GM23338 (cell line): ENCODE measurements around the gene ASB16. TPM values are rescaled to one million over a fixed set of nuclear protein-coding genes. Genes with fewer than 3 reads are reported as not detected.
A peak's percentile ranks its signal among the peaks of the same experiment; 100 is the strongest.

ENCODE experiments used
- ATAC-seq: fragments of 200-7000 bp; cut with Tn5 transposase; 3 replicates; pipeline ENCODE4 v1.9.1; 2020
- DNase-seq: peaks from one replicate; pipeline ENCODE4 v3.0.0-alpha.2; 2015; ENCODE audit warnings: low spot score
- H2AFZ ChIP-seq: fragments of 200-600 bp; sonication (generic); 2 replicates; pipeline ENCODE4 v1.8.0; 2016; ENCODE audit warnings: antibody characterized with exemption, mild to moderate bottlenecking, moderate library complexity
- H3F3A ChIP-seq: fragments of 200-600 bp; sonication (generic); replicated peaks from 2 replicates; pipeline ENCODE4 v1.8.0; 2017; ENCODE audit warnings: antibody characterized with exemption, mixed run types, low read depth
- H3K27ac ChIP-seq: fragments of 200-600 bp; sonication (generic); 2 replicates; pipeline ENCODE4 v1.6.1; 2016; ENCODE audit warnings: low read depth
- H3K27me3 ChIP-seq: fragments of 200-600 bp; sonication (generic); 2 replicates; pipeline ENCODE4 v1.8.0; 2016; ENCODE audit warnings: mild to moderate bottlenecking, mixed run types, moderate library complexity; ENCODE audit not compliant: insufficient read depth
- H3K36me3 ChIP-seq: fragments of 200-600 bp; sonication (generic); 2 replicates; pipeline ENCODE4 v1.8.0; 2016; ENCODE audit warnings: mild to moderate bottlenecking; ENCODE audit not compliant: insufficient read depth
- H3K4me1 ChIP-seq: fragments of 200-600 bp; sonication (generic); 2 replicates; pipeline ENCODE4 v1.8.0; 2016; ENCODE audit warnings: mild to moderate bottlenecking, moderate library complexity; ENCODE audit not compliant: insufficient read depth
- H3K4me2 ChIP-seq: fragments of 200-600 bp; sonication (generic); 2 replicates; pipeline ENCODE4 v1.7.1; 2017; ENCODE audit warnings: mixed run types
- H3K4me3 ChIP-seq: fragments of 200-600 bp; sonication (generic); 2 replicates; pipeline ENCODE4 v1.6.1; 2016; ENCODE audit warnings: mixed run types
- H3K79me2 ChIP-seq: fragments of 200-600 bp; sonication (generic); replicated peaks from 2 replicates; pipeline ENCODE4 v1.8.0; 2017; ENCODE audit warnings: mild to moderate bottlenecking; ENCODE audit not compliant: insufficient read depth
- H3K9me2 ChIP-seq: fragments of 200-600 bp; sonication (generic); 2 replicates; pipeline ENCODE4 v1.8.0; 2017; ENCODE audit not compliant: insufficient read depth
- H4K20me1 ChIP-seq: fragments of 200-600 bp; sonication (generic); replicated peaks from 2 replicates; pipeline ENCODE4 v1.8.0; 2017; ENCODE audit warnings: mild to moderate bottlenecking; ENCODE audit not compliant: insufficient read depth
- H3K27ac Mint-ChIP-seq: 2 replicates; pipeline ENCODE4 v1.8.0; 2020; ENCODE audit warnings: inconsistent platforms, mild to moderate bottlenecking, moderate library complexity, mixed read lengths
- H3K27me3 Mint-ChIP-seq: 3 replicates; pipeline ENCODE4 v1.8.0; 2022; ENCODE audit warnings: low read depth, mild to moderate bottlenecking, moderate library complexity, mixed read lengths, inconsistent platforms; ENCODE audit not compliant: insufficient read depth, poor library complexity
- H3K36me3 Mint-ChIP-seq: 3 replicates; pipeline ENCODE4 v1.8.0; 2021; ENCODE audit warnings: low read depth, mild to moderate bottlenecking, inconsistent platforms, moderate library complexity, mixed read lengths
- H3K4me1 Mint-ChIP-seq: 3 replicates; pipeline ENCODE4 v1.8.0; 2020; ENCODE audit warnings: mild to moderate bottlenecking, inconsistent platforms, mixed read lengths
- H3K4me3 Mint-ChIP-seq: 3 replicates; pipeline ENCODE4 v1.8.0; 2021; ENCODE audit warnings: moderate library complexity, mild to moderate bottlenecking, inconsistent platforms, mixed read lengths
- H3K9me3 Mint-ChIP-seq: 3 replicates; pipeline ENCODE4 v1.8.0; 2020; ENCODE audit warnings: moderate library complexity, mild to moderate bottlenecking, inconsistent platforms, mixed read lengths
- CREB1 ChIP-seq: fragments of 250-450 bp; sonication (Bioruptor Pico); IDR thresholded peaks from 2 replicates; pipeline ENCODE4 v1.5.0; 2020; ENCODE audit warnings: low read depth, mild to moderate bottlenecking, moderate library complexity
- EZH2 ChIP-seq: fragments of 200-600 bp; sonication (generic); IDR thresholded peaks from one replicate; pipeline ENCODE4 v1.8.0; 2017; ENCODE audit warnings: antibody characterized with exemption, mild to moderate bottlenecking, low read depth; ENCODE audit not compliant: unreplicated experiment
- EZH2phosphoT487 ChIP-seq: fragments of 200-600 bp; sonication (generic); IDR thresholded peaks from one replicate; pipeline ENCODE4 v1.8.1; 2018; ENCODE audit warnings: antibody characterized with exemption; ENCODE audit not compliant: unreplicated experiment
- JUNB ChIP-seq: IDR thresholded peaks from one replicate; pipeline ENCODE4 v1.6.1; 2016; ENCODE audit warnings: antibody characterized with exemption; ENCODE audit not compliant: unreplicated experiment
- NANOG ChIP-seq: IDR thresholded peaks from 2 replicates; pipeline ENCODE4 v1.6.1; 2016; ENCODE audit warnings: antibody characterized with exemption, borderline replicate concordance
- POLR2AphosphoS5 ChIP-seq: IDR thresholded peaks from 2 replicates; pipeline ENCODE4 v1.6.1; 2016; ENCODE audit warnings: antibody characterized with exemption, low read depth
- STAT1 ChIP-seq: IDR thresholded peaks from one replicate; pipeline ENCODE4 v1.6.1; 2016; ENCODE audit warnings: antibody characterized with exemption; ENCODE audit not compliant: unreplicated experiment
- ZNF114 ChIP-seq: fragments of 250-450 bp; sonication (Bioruptor Pico); IDR thresholded peaks from 2 replicates; pipeline ENCODE4 v1.5.0; 2020; ENCODE audit warnings: mild to moderate bottlenecking, moderate library complexity
- ZNF331 ChIP-seq: fragments of 250-450 bp; sonication (Bioruptor Pico); IDR thresholded peaks from 2 replicates; pipeline ENCODE4 v1.5.0; 2020; ENCODE audit warnings: low read depth, mild to moderate bottlenecking, moderate library complexity
- polyA plus RNA-seq: library from polyadenylated mRNA; unstranded; fragments of >200 nt; fragmentation: Nextera tagmentation; extraction: Ambion mirVana; gene quantifications from 2 replicates; pipeline ENCODE4 v1.2.1, GENCODE V29; 2016
- total RNA-seq: library from RNA; depleted of rRNA; stranded (reverse); fragments of >200 nt; shearing (Covaris generic); gene quantifications from 2 replicates; pipeline ENCODE4 v1.2.3, GENCODE V29; 2014
- TF ChIP-seq, protein P1 (sequence below): fragments of 250-450 bp; sonication (Bioruptor Pico); IDR thresholded peaks from 2 replicates; pipeline ENCODE4 v1.5.0; 2020; ENCODE audit warnings: mild to moderate bottlenecking, moderate library complexity
- TF ChIP-seq, protein P2 (sequence below), 2 experiments: fragments of 200-600 bp in 1 of 2; sonication (generic) in 1 of 2; conservative IDR thresholded peaks; 2 replicates each; pipeline versions ENCODE4 v1.5.1 to v1.6.1; 2016 to 2017; ENCODE audit warnings: antibody characterized with exemption in 2 of 2, low read depth in 2 of 2, mild to moderate bottlenecking in 2 of 2, moderate library complexity in 1 of 2
- TF ChIP-seq, protein P3 (sequence below): IDR thresholded peaks from 2 replicates; pipeline ENCODE4 v1.6.1; 2016; ENCODE audit warnings: antibody characterized with exemption
- TF ChIP-seq, protein P4 (sequence below): IDR thresholded peaks from one replicate; pipeline ENCODE4 v1.6.1; 2018; ENCODE audit warnings: antibody characterized with exemption; ENCODE audit not compliant: unreplicated experiment

ASB16 gene
- total and polyA plus RNA-seq, 2 experiments from 2014 or later: 0.47 TPM; not detected in 1

DNA sequence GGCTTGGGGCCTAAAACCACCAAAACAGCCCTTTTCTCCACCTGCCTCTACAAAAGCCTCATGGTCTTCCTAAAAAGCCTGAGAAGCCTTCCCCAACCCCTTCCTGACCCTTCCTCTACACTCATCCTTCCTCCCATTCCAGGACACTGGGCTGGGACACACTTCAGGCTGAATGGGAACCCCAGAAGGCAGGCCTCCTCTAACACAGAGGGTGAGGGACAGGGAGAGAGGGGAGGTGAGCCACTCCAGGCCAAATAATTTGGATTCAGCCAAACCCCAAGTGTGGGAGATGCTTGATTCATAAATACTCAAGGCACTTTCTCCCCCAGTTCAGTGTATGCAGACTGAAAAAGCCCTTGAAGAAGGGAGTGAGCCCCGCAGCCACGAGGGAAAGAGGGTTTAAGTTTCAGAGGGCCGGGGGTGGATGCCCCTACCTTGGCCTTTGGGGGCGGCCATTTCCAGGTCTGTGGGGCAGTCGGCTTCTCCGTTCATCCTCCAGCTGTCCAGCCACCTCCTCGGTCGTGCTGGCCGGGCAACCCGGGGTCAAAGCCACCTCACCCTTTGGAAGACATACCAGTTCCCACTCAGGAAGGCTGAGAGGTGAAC, 47.3 kb downstream of the ASB16 start:
- peaks cover 23% of the 10 kb centered on the region for H3K27me3 Mint-ChIP-seq
- Histone ChIP-seq H3K27me3 (peaks cover 2% of the 10 kb centered on the region; the same call in 1 of the 2 replicates), H3K9me2 (no peaks in the 10 kb centered on the region), H3K79me2 (peaks cover 29% of the 10 kb centered on the region), H3K4me1 (peaks cover 9% of the 10 kb centered on the region), H3K36me3 (peaks cover 15% of the 10 kb centered on the region), H3F3A (peaks cover 18% of the 10 kb centered on the region), H3K27ac (peak overlapping the region; percentile 90), H3K4me3 (peak overlapping the region; percentile 96), H3K4me2 (peak overlapping the region; percentile 97), H2AFZ (no peak overlapping the region), H4K20me1 (no peaks in the 10 kb centered on the region; the same call in none of the 2 replicates)
- TF ChIP-seq CREB1 (CRISPR knock-in tag) (no peak), STAT1 (no peak), NANOG (no peak), JUNB (no peak), EZH2 (no peak), ZNF331 (no peak), POLR2AphosphoS5 (no peak), ZNF114 (CRISPR knock-in tag) (no peak), EZH2phosphoT487 (no peak)
- TF ChIP-seq, protein P1, sequence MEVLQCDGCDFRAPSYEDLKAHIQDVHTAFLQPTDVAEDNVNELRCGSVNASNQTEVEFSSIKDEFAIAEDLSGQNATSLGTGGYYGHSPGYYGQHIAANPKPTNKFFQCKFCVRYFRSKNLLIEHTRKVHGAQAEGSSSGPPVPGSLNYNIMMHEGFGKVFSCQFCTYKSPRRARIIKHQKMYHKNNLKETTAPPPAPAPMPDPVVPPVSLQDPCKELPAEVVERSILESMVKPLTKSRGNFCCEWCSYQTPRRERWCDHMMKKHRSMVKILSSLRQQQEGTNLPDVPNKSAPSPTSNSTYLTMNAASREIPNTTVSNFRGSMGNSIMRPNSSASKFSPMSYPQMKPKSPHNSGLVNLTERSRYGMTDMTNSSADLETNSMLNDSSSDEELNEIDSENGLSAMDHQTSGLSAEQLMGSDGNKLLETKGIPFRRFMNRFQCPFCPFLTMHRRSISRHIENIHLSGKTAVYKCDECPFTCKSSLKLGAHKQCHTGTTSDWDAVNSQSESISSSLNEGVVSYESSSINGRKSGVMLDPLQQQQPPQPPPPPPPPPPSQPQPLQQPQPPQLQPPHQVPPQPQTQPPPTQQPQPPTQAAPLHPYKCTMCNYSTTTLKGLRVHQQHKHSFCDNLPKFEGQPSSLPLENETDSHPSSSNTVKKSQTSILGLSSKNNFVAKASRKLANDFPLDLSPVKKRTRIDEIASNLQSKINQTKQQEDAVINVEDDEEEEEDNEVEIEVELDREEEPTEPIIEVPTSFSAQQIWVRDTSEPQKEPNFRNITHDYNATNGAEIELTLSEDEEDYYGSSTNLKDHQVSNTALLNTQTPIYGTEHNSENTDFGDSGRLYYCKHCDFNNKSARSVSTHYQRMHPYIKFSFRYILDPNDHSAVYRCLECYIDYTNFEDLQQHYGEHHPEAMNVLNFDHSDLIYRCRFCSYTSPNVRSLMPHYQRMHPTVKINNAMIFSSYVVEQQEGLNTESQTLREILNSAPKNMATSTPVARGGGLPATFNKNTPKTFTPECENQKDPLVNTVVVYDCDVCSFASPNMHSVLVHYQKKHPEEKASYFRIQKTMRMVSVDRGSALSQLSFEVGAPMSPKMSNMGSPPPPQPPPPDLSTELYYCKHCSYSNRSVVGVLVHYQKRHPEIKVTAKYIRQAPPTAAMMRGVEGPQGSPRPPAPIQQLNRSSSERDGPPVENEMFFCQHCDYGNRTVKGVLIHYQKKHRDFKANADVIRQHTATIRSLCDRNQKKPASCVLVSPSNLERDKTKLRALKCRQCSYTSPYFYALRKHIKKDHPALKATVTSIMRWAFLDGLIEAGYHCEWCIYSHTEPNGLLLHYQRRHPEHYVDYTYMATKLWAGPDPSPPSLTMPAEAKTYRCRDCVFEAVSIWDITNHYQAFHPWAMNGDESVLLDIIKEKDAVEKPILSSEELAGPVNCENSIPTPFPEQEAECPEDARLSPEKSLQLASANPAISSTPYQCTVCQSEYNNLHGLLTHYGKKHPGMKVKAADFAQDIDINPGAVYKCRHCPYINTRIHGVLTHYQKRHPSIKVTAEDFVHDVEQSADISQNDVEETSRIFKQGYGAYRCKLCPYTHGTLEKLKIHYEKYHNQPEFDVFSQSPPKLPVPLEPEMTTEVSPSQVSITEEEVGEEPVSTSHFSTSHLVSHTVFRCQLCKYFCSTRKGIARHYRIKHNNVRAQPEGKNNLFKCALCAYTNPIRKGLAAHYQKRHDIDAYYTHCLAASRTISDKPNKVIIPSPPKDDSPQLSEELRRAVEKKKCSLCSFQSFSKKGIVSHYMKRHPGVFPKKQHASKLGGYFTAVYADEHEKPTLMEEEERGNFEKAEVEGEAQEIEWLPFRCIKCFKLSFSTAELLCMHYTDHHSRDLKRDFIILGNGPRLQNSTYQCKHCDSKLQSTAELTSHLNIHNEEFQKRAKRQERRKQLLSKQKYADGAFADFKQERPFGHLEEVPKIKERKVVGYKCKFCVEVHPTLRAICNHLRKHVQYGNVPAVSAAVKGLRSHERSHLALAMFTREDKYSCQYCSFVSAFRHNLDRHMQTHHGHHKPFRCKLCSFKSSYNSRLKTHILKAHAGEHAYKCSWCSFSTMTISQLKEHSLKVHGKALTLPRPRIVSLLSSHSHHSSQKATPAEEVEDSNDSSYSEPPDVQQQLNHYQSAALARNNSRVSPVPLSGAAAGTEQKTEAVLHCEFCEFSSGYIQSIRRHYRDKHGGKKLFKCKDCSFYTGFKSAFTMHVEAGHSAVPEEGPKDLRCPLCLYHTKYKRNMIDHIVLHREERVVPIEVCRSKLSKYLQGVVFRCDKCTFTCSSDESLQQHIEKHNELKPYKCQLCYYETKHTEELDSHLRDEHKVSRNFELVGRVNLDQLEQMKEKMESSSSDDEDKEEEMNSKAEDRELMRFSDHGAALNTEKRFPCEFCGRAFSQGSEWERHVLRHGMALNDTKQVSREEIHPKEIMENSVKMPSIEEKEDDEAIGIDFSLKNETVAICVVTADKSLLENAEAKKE: no peak
- TF ChIP-seq, protein P2, sequence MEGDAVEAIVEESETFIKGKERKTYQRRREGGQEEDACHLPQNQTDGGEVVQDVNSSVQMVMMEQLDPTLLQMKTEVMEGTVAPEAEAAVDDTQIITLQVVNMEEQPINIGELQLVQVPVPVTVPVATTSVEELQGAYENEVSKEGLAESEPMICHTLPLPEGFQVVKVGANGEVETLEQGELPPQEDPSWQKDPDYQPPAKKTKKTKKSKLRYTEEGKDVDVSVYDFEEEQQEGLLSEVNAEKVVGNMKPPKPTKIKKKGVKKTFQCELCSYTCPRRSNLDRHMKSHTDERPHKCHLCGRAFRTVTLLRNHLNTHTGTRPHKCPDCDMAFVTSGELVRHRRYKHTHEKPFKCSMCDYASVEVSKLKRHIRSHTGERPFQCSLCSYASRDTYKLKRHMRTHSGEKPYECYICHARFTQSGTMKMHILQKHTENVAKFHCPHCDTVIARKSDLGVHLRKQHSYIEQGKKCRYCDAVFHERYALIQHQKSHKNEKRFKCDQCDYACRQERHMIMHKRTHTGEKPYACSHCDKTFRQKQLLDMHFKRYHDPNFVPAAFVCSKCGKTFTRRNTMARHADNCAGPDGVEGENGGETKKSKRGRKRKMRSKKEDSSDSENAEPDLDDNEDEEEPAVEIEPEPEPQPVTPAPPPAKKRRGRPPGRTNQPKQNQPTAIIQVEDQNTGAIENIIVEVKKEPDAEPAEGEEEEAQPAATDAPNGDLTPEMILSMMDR (conservative IDR thresholded peaks at IDR 0.05; ENCODE audit: low read depth in 2 of 2): no peak
- TF ChIP-seq, protein P3, sequence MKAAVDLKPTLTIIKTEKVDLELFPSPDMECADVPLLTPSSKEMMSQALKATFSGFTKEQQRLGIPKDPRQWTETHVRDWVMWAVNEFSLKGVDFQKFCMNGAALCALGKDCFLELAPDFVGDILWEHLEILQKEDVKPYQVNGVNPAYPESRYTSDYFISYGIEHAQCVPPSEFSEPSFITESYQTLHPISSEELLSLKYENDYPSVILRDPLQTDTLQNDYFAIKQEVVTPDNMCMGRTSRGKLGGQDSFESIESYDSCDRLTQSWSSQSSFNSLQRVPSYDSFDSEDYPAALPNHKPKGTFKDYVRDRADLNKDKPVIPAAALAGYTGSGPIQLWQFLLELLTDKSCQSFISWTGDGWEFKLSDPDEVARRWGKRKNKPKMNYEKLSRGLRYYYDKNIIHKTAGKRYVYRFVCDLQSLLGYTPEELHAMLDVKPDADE: no peak
- TF ChIP-seq, protein P4, sequence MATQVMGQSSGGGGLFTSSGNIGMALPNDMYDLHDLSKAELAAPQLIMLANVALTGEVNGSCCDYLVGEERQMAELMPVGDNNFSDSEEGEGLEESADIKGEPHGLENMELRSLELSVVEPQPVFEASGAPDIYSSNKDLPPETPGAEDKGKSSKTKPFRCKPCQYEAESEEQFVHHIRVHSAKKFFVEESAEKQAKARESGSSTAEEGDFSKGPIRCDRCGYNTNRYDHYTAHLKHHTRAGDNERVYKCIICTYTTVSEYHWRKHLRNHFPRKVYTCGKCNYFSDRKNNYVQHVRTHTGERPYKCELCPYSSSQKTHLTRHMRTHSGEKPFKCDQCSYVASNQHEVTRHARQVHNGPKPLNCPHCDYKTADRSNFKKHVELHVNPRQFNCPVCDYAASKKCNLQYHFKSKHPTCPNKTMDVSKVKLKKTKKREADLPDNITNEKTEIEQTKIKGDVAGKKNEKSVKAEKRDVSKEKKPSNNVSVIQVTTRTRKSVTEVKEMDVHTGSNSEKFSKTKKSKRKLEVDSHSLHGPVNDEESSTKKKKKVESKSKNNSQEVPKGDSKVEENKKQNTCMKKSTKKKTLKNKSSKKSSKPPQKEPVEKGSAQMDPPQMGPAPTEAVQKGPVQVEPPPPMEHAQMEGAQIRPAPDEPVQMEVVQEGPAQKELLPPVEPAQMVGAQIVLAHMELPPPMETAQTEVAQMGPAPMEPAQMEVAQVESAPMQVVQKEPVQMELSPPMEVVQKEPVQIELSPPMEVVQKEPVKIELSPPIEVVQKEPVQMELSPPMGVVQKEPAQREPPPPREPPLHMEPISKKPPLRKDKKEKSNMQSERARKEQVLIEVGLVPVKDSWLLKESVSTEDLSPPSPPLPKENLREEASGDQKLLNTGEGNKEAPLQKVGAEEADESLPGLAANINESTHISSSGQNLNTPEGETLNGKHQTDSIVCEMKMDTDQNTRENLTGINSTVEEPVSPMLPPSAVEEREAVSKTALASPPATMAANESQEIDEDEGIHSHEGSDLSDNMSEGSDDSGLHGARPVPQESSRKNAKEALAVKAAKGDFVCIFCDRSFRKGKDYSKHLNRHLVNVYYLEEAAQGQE: no peak
- no peaks in the 10 kb centered on the region for H3K9me3 Mint-ChIP-seq
- peaks cover 51% of the 10 kb centered on the region for H3K36me3 Mint-ChIP-seq
- ATAC-seq (no peak), DNase-seq (peak; percentile 30)
- H3K4me3 Mint-ChIP-seq: peak overlapping the region; percentile 74
- H3K27ac Mint-ChIP-seq: peak overlapping the region; percentile 57
- H3K4me1 Mint-ChIP-seq: peaks cover 16% of the 10 kb centered on the region
